GM18498 (cell line): Measurements from ENCODE around the gene DAP.
"Not testable (repeated sequence)": the region's sequence is repeated elsewhere in the genome, so short reads cannot be mapped to it uniquely, and the experiment has no call there.

Source experiments
- ATAC-seq: cut with Tn5 transposase; IDR thresholded peaks from one replicate; pipeline ENCODE4 v1.9.1; 2021; ENCODE audit warnings: mild to moderate bottlenecking, moderate library complexity; ENCODE audit not compliant: unreplicated experiment

Gene DAP

GRCh38 chr5:10761185-10761932, at the start of gene DAP:
Gene DAP, minus strand, starts transcription at chr5:10761234. Its CDS starts 166 bp downstream, at chr5:10761068.
- peak; percentile 86 for ATAC-seq

- no peak for ATAC-seq
Measured at GRCh38 chr5:10808347-10809226, 47.6 kb upstream of the DAP start.

GRCh38 chr5:10801931-10802666, 41.1 kb upstream of the DAP start:
- no peak for ATAC-seq

GRCh38 chr5:10800852-10801251, 39.8 kb upstream of the DAP start:
- no peak for ATAC-seq

- no peak for ATAC-seq
Measured at GRCh38 chr5:10797261-10797660, 36.2 kb upstream of the DAP start.

- ATAC-seq, result no peak
Measured at GRCh38 chr5:10793785-10794184, 32.8 kb upstream of the DAP start.

GRCh38 chr5:10792336-10792735, 31.3 kb upstream of the DAP start:
- no peak for ATAC-seq

- no peak for ATAC-seq
Measured at GRCh38 chr5:10789726-10790125, 28.7 kb upstream of the DAP start.

GRCh38 chr5:10789021-10789420, 28.0 kb upstream of the DAP start:
- no peak for ATAC-seq

- no peak for ATAC-seq
Measured at GRCh38 chr5:10788358-10788757, 27.3 kb upstream of the DAP start.

GRCh38 chr5:10786835-10787234, 25.8 kb upstream of the DAP start:
- no peak for ATAC-seq

GRCh38 chr5:10780208-10780607, 19.2 kb upstream of the DAP start:
- not testable (repeated sequence) for ATAC-seq

- no peak for ATAC-seq
Measured at GRCh38 chr5:10779592-10779991, 18.6 kb upstream of the DAP start.

- ATAC-seq, result no peak
Measured at GRCh38 chr5:10778179-10778910, 17.3 kb upstream of the DAP start.

- no peak for ATAC-seq
Measured at GRCh38 chr5:10775646-10776045, 14.6 kb upstream of the DAP start.

GRCh38 chr5:10772901-10773585, 12.0 kb upstream of the DAP start:
- no peak for ATAC-seq

GRCh38 chr5:10768328-10768899, 7.4 kb upstream of the DAP start:
- ATAC-seq, result no peak

- ATAC-seq, result no peak
Measured at GRCh38 chr5:10762776-10763500, 1.9 kb upstream of the DAP start.
